Gastrocnemius medialis (tissue), 4 donors: Measurements from ENCODE around the gene TTC12.

ENCODE experiments used
- CTCF ChIP-seq, 5 experiments: fragments of 450-650 bp in 3 of 5; fragments of 200-600 bp in 2 of 5; sonication (generic) in 2 of 5; IDR thresholded peaks in 4 of 5; conservative IDR thresholded peaks in 1 of 5; 1 replicate in 4 of 5; 2 replicates in 1 of 5; pipeline ENCODE4 v1.5.1; 2016 to 2019; ENCODE audit warnings: antibody characterized with exemption in 5 of 5, mild to moderate bottlenecking in 3 of 5, moderate library complexity in 3 of 5
- POLR2A ChIP-seq, 2 donors: fragments of 450-650 bp; IDR thresholded peaks; one replicate each; pipeline ENCODE4 v1.6.1; 2017; ENCODE audit warnings: antibody characterized with exemption in 2 of 2, mild to moderate bottlenecking in 2 of 2, moderate library complexity in 2 of 2

- TF ChIP-seq POLR2A (IDR thresholded peaks at IDR 0.05) (no peak), CTCF (IDR thresholded peaks at IDR 0.05 in 4 of 5, conservative IDR thresholded peaks at IDR 0.05 in 1 of 5) (no peak)
These were observed 36.5 kb upstream of the TTC12 start for GRCh38 chr11:113277907-113278306.
